Right ventricle myocardium inferior (tissue), 1 donor: ENCODE measurements around the gene NPR1. TPM values are rescaled to one million over a fixed set of nuclear protein-coding genes. Genes with fewer than 3 reads are reported as not detected.
"Not testable (repeated sequence)": the region's sequence is repeated elsewhere in the genome, so short reads cannot be mapped to it uniquely, and the experiment has no call there.

Source experiments
- ATAC-seq: fragments of 200-7000 bp; cut with Tn5 transposase; one replicate; pipeline ENCODE4 v1.9.1; 2020; ENCODE audit warnings: mild to moderate bottlenecking, moderate library complexity
- DNase-seq: peaks from one replicate; pipeline ENCODE4 v3.0.0; 2021; ENCODE audit errors: missing footprints
- intact Hi-C: fragments of 100-400 bp; cut with DNase I; formaldehyde crosslinking; loops from one replicate; pipeline ENCODE4 v1.11.0; 2022
- total RNA-seq: library from RNA; stranded (reverse); fragmentation: NEBNext Ultra II Directional; extraction: Animal tissue kit (Norgen Biotek cat#: 25700); gene quantifications from one replicate; pipeline ENCODE4 v1.2.1, GENCODE V29; 2021
- donor health status: DM: no; HTN: yes; CAD: no; lungs with severe emphysema.

Gene NPR1
- total RNA-seq, 1 donor from 2014 or later: 14.6 TPM

DNA sequence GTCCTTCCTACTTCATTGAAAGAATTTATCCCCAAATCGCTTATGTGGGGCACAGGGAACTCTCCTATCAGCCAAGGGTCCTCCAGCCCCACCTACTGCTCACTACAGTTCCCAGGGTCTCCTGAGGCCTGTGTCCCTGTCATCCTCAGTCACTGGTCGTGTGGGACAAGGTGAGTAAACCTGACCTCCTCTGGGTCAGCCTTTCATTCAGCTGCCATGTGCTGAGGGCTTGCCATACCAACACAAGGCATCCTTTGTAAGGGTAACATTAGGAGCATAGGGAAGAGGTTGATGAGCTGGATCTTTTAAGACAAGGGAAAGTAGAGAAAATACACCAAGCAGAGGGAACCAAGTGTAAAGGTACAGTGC lies 31.2 kb upstream of the NPR1 start:
- intact Hi-C loops: no loop called here
- ATAC-seq: peak; percentile 43

DNA sequence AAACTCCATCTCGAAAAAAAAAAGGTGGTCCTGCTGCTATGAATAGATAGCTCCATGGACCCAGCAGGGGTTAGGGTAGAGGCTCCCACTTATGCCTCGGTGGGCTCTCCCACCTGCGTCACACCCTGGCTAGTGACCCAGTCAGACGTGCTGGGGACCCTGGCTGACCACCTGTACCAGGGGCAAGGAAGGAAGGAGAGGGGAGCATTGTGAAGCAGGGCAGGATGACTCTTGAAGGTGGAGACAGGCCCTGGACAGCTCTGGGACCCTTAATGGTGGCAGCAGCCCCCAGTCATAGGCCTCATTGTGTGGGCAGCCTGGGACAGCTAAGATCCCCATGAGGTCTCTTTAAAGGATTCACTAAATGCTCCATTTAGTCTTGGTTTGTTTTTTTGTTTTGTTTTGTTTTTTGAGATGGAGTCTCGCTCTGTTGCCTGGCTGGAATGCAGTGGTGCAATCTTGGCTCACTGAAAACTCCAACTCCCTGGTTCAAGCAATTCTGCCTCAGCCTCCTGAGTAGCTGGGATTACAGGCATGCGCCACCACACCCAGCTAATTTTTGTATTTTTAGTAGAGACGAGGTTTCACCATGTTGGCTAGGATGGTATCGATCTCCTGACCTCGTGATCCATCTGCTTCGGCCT lies 30.4 kb upstream of the NPR1 start:
- ATAC-seq: no peak
- intact Hi-C loops: no loop called here
- DNase-seq: no peak

More for the DNA sequence above, 31.2 kb upstream of the NPR1 start:
- DNase-seq: no peak

DNA sequence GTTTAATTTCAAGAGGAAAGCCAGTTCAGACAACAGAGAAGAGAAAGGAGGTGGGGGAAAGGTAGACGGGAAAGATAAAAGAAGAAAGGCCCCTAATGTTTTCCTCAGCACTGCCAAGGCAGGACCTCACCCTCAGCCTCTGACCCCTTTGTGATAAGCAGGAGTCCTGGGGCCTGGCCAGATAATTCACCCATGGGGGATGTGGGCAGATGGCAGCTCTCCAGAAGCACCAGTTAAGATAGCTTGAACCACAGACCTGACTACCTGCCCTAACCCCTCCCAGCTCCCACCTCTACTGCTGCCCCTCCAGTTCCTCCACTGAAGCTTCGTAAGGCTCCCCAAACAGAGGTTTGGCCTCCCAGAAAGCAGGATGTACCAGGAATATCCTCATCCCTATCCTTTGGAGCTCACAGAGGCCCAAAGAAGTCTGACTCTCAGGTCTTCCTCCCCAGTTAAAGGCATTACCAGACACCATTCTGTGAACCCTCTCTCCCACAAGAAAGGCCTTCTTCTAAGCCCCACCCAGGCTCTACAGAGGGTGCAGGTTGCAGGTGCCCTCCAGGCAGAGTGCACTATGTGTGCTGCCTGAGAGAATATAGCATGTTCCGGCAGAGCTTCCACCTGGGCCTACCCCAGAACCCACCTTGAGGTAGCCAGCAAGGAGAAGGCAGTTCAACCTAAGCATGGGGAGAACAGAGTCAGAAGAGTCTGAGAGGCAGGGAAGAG lies 29.2 kb upstream of the NPR1 start:
- DNase-seq (no peak), ATAC-seq (no peak)
- intact Hi-C loops: no loop called here

DNA sequence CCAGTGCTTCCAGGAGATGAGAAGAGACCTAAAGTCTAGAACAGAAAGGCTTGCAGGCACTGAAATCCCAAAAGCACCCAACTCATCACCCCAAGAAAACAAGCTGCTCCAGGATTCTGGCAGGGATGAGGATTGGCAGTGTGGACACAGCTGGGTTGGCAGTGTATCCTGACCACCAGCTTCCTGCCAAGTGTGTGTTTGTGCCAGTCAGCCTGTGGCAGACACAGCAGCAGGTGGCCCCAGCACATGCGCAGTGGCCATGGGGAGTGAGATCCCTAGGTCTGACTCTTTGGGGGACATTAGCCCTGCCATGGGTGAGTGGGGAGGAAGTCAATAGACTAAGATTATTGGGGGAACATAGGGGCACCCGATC lies 28.6 kb upstream of the NPR1 start:
- DNase-seq (no peak), ATAC-seq (peak; percentile 71)
- intact Hi-C loops: loop anchor here (10.0 kb wide), 1 partner anchor 135 kb away; no protein-coding TSS in a partner anchor

DNA sequence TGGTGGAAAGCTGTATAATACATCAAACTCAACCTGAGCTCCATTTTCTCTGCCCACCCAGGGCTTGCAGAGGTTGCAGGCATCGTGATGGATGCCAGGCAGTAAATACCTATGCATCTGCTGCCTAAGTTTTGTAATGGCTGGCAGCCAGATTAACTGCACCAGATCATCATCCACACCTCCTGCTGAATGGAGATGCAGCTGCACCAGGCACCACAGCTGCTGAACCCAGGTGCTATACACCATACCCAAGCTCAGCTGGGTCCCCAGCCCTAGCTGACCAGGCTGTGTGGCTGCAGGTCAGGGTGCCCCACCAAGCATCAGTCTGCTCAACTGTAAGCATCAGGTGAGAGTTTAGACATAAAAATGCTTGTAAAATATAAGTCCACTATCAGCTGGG lies 26.7 kb upstream of the NPR1 start:
- DNase-seq (no peak), ATAC-seq (no peak)
- intact Hi-C loops: loop anchor here (10.0 kb wide), 1 partner anchor 137 kb away; no protein-coding TSS in a partner anchor

DNA sequence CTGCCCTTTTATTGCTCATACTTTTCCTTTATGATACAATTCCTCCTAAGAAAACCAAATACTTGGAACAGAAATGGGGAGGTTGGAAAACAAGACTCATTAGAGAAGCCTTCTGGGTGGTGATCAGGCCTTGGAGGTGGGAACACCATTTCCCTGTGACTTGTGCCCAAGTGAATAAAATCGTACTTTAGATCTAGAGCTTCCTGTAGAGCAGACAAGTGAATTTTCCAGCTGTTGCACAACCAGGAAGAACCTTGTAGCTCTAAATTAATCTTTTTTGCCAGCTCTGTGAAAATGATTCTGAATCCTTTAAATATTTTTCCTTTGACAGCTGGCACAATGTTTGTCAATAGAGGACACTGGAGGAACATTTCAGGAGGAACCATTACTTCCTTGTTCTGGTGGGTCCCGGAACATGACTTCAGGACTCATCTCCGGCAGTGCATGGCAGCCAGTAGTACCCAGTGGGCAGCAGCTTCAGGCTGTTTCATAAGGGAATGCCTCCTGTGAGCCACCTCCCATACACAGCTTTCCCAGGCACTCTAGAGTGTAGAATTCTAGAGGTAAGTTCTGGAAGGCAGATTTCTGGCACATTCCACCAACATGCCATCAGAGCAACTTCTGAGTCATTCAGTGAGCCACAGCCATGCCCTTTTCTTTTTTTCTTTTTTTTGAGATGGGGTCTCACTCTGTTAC lies 25.5 kb upstream of the NPR1 start:
- DNase-seq (no peak), ATAC-seq (peak; percentile 47)
- intact Hi-C loops: loop anchor here (10.0 kb wide), 1 partner anchor 138 kb away; no protein-coding TSS in a partner anchor

DNA sequence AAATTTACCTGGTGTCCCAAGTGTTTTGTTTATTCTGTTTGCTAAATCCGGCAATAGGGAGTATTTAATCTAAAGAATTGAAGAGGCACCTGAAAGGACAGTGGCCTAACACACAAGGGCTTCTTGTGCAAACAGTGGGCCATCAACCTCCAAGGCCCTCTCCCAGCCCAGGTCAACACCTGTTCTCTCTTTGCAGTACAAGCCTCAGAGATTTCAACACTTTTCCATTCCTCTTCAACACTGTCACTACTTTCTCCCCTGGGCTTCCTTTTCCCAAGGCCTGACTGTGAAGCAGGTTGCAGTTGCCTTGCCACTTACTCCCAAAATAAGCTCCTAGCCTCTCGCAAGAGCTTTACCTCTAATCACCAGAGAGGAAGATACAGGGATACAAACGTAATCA lies 23.2 kb upstream of the NPR1 start:
- intact Hi-C loops: loop anchor here (5.0 to 10.0 kb wide), 2 partner anchors 83 to 141 kb away; no protein-coding TSS in a partner anchor

DNA sequence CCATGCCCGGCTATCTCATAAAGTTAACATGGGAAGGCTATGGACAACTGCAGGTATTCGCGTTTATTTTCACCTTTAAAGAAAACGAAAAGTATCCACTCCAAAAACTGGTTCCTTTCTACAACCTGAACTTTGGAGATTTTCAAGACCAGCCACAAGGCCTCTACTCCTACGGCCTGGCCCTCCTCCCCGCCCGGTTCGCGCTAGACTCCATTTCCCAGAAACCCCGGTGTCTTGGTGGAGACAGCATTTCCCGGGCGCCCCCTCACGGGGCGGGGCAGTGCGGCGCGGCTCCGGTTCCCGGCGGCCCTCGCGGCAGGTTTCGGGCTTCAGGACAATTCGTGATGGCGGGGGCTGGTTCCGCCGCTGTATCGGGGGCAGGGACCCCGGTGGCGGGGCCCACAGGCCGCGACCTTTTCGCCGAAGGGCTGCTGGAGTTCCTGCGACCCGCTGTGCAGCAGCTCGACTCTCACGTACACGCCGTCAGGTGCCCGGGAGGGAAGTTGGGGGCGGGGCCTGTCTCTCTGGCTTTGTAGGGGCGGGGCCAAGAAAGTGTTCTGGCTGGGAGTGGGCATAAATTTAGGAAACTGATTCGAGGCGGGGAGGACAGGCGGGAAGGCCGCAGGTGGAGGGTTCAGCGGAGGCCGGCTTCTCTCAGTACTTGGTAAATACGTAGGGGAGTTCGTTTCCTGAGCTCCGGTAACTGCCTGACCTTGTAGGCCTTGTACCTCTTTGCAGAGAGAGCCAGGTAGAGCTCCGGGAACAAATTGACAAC lies 19.9 kb upstream of the NPR1 start, which contains the start of gene SNAPIN:
TSS of gene SNAPIN (plus strand) at position 304 of the 775 bp plus-strand sequence. CDS start at position 345, 41 bp downstream.
- intact Hi-C loops: loop anchor here (5.0 to 10.0 kb wide), 2 partner anchors 86 to 144 kb away; no protein-coding TSS in a partner anchor
- peak; percentile 95 for DNase-seq
- ATAC-seq: peak; percentile 99

More for the DNA sequence above, 23.2 kb upstream of the NPR1 start:
- DNase-seq (no peak), ATAC-seq (no peak)

DNA sequence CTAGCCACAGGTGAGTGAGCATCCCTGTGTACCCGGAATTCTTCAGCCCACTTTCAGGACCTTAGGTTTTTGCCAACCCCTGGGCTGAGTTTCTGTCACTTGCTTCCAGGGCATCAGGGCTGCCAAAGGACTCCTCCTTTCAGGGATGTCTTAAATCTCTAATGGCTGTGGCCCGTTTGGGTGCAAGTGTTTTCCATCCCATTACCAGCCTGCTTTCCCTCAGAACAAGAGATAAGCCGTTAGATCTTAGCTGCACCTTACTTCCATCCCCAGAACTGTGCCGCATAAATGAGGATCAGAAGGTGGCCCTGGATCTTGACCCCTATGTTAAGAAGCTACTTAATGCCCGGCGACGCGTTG lies 19.3 kb upstream of the NPR1 start:
- intact Hi-C loops: loop anchor here (5.0 to 10.0 kb wide), 2 partner anchors 87 to 144 kb away; no protein-coding TSS in a partner anchor
- no peak for ATAC-seq
- no peak for DNase-seq

DNA sequence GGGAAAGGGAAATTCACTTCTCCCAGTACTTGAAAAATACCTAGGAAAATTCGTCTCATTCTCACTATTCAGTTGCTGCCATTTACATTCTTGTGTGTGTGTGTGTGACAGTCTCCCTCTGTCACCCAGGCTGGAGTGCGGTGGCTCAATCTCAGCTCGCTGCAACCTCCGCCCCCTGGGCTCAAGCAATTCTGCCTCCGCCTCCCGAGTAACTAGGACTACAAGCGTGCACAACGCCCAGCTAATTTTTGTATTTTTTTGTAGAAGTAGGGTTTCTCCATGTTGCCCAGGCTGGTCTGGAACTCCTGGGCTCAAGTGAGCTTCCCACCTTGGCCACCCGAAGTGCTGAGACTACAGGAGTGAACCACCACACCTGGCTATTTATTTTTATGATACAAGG lies 18.8 kb upstream of the NPR1 start:
- intact Hi-C loops: loop anchor here (5.0 to 10.0 kb wide), 2 partner anchors 87 to 145 kb away; no protein-coding TSS in a partner anchor
- DNase-seq: no peak
- ATAC-seq: no peak

DNA sequence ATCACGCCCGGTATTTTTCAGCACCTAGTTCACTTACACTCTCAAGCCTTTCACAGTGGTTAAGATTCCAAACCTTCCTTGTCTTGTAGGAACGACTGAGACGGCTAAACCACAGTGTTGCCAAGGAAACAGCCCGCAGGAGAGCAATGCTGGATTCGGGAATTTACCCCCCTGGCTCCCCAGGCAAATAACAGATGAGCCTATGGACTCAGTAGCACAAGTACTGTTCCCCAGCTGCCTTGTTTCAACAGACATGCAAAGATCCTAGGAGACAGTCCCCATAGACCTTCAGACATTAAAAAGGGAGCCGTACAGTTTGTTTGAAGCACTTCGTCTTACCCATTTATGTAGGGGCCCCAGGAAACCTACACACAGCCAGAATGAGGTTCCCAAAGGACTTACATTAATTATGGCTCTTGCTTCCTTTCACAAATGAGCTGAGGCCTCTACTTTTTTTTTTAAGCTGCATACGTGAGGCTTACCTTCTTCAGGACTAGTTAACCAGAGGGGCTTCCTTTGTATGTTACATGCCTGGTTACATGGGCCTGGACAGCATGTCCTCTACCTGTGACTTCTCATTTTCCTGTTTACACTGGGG lies 17.3 kb upstream of the NPR1 start:
- intact Hi-C loops: no loop called here
- no peak for ATAC-seq
- DNase-seq: no peak

DNA sequence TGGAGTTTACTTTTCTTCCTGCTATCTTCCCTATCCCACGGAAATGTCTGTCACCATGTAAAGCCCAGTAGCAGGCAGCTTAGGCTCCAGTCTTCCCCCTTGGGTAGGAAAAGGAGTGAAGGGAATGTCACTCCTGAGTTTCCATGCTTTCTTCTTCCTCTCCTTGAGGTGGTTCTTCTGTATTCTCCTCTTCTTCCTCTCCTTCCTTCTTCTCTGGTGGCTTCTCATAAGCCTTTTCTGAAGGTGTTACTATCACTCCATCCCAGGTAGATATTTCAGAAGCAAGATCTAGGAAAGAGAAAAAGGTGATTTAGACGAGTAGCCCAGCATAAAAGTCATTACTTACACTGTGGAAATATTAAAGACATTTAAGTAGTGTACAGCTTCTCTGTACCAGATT lies 16.2 kb upstream of the NPR1 start:
- DNase-seq: no peak
- no peak for ATAC-seq
- intact Hi-C loops: no loop called here

DNA sequence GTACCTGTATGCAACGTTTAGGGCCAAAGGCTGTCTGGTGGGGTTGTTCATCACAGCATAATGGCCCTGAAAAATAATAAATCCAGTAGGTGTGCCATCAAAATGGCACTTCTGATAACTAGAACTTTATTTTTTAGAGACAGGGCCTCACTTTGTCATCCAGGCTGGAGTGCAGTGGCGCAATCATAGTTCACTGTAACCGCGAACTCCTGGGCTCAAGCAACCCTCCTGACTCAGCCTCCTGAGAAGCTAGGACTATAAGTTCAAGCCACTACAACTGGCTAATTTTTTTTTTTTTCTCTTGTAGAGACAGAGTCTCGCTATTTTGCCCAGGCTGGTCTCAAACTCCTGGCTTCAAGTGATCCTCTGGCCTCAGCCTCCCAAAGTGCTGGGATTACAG lies 15.3 kb upstream of the NPR1 start:
- intact Hi-C loops: no loop called here
- DNase-seq (no peak), ATAC-seq (no peak)

DNA sequence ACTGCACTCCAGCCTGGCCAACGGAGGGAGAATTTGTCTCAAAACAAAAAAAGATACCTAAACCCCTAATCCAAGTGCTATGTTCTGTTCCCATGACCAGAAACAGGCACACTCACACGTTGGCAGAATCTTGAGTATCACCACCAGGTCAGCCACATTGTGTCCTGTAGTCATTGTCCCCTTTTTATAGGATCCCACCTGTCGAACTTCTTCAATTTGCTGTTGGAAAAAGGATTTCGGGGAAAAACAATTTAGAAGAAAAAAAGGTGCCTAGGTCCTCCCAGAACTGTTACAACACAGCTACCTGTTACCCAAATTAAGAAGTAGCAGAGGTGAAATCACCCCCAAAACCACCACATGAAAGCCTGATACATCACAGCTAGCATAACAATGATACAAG lies 11.0 kb upstream of the NPR1 start:
- DNase-seq (no peak), ATAC-seq (no peak)
- intact Hi-C loops: no loop called here

DNA sequence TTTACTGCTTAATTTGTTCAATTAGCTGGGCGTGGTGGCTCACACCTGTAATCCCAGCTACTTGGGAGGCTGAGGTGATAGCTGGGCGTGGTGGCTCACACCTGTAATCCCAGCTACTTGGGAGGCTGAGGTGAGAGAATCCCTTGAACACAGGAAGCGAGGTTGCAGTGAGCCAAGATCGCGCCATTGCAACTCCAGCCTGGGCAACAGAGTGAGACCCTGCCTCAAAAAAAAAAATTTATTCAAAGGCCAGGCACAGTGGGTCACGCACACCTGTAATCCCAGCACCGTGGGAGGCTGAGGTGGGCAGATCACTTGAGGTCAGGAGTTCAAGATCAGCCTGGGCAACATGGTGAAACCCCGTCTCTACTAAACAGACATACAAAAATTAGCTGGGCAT lies 9.8 kb upstream of the NPR1 start:
- intact Hi-C loops, DNase-seq, ATAC-seq: not testable (repeated sequence)

DNA sequence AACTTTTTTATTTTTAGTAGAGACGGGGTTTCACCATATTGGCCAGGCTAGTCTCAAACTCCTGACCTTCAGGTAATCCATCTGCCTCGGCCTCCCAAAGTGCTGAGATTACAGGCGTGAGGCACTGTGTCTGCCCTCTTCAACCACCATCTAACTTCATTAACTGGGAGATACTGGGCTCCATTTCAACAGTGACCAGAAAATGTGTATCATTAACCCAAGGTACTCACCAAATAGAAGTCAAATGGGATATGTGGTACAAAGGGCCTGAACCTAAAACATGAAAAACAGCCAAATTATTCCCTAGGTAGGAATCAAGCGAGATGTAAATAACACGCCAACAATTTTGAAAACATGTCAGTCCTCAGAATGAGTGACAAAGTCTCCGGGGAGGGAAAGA lies 8.9 kb upstream of the NPR1 start:
- intact Hi-C loops: loop anchor here (2.0 to 10.0 kb wide), 3 partner anchors 35 to 315 kb away; partner anchors contain the start of genes CHTOP and S100A9
- ATAC-seq: no peak
- DNase-seq: no peak

DNA sequence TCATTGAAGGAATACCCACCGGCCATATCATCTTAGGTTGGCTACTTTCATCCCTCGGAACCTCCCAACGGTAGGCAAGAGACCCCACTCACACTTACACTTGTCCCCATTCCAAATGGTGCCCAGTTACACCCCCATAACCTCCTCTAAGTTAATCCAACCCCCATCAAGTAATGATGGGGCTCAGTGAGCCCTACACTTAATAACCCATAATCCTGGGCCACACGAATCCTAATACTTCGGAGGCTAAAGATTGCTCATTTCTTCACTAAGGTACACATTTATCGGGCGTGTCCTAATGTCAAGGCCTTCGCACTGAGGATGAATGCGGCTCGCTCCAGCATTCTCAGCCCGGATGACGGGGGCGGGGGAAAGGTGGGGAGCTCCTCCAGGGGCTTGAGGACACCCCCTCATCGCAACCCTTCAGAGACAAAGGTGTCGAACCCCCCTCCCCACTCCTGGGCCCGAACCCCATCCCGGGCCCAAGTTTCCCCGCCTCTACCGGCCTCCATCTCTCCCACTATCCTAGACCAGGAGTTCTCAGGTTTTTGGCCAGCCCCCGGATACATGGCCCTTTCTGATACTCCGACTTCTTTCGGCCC lies 8.1 kb upstream of the NPR1 start:
- peak; percentile 18 for ATAC-seq
- DNase-seq: no peak
- intact Hi-C loops: loop anchor here (2.0 to 10.0 kb wide), 3 partner anchors 36 to 316 kb away; partner anchors contain the start of genes CHTOP and S100A9
